Activated T-helper 9 cell treated with anti-CD3 and anti-CD28 coated beads, Interleukin-2, amount 50 U/mL, for 16 hours (primary cell): ENCODE data around the gene TMEM145.
"Not testable (repeated sequence)": the region's sequence is repeated elsewhere in the genome, so short reads cannot be mapped to it uniquely, and the experiment has no call there.

Experiments
- DNase-seq: peaks from one replicate; pipeline ENCODE4 v3.0.0-alpha.2; 2020; ENCODE audit warnings: low read depth

TMEM145 gene

GRCh38 chr19:42313096-42313839 is at the start of gene TMEM145:
Gene TMEM145 (plus strand): TSS chr19:42313309. CDS start chr19:42313377, 68 bp downstream.
- no peak for DNase-seq

- not testable (repeated sequence) for DNase-seq
Measured at GRCh38 chr19:42266105-42266504, 47.0 kb upstream of the TMEM145 start.

GRCh38 chr19:42266928-42267603 is 46.0 kb upstream of the TMEM145 start:
- not testable (repeated sequence) for DNase-seq

GRCh38 chr19:42267644-42268141 is 45.4 kb upstream of the TMEM145 start:
- DNase-seq, result no peak

GRCh38 chr19:42268142-42268703 is 44.9 kb upstream of the TMEM145 start:
- DNase-seq, result peak; percentile 94

- peak; percentile 99 for DNase-seq
Measured at GRCh38 chr19:42268704-42269477, 44.2 kb upstream of the TMEM145 start, which contains the start of gene CIC. Gene CIC (plus strand): TSS chr19:42269252. CDS start chr19:42271784, 2,532 bp downstream.

- DNase-seq, result no peak
Measured at GRCh38 chr19:42269478-42270345, 43.4 kb upstream of the TMEM145 start.

- DNase-seq, result peak; percentile 40
Measured at GRCh38 chr19:42270346-42271044, 42.6 kb upstream of the TMEM145 start.

- no peak for DNase-seq
Measured at GRCh38 chr19:42271045-42271419, 42.1 kb upstream of the TMEM145 start.

- DNase-seq, result no peak
Measured at GRCh38 chr19:42271861-42272534, 41.1 kb upstream of the TMEM145 start.

GRCh38 chr19:42272535-42272897 is 40.6 kb upstream of the TMEM145 start:
- DNase-seq, result no peak

GRCh38 chr19:42272989-42273406 is 40.1 kb upstream of the TMEM145 start:
- DNase-seq, result no peak

GRCh38 chr19:42273407-42274064 is 39.6 kb upstream of the TMEM145 start:
- DNase-seq, result no peak

GRCh38 chr19:42274065-42274682 is 38.9 kb upstream of the TMEM145 start:
- no peak for DNase-seq

- DNase-seq, result no peak
Measured at GRCh38 chr19:42275103-42275502, 38.0 kb upstream of the TMEM145 start.

GRCh38 chr19:42275517-42275916 is 37.6 kb upstream of the TMEM145 start:
- no peak for DNase-seq

- DNase-seq, result no peak
Measured at GRCh38 chr19:42276284-42276683, 36.8 kb upstream of the TMEM145 start.

- DNase-seq, result no peak
Measured at GRCh38 chr19:42276821-42277220, 36.3 kb upstream of the TMEM145 start.
